H1 (cell line): ENCODE data around the gene ATP2B3. TPM values are rescaled to one million over a fixed set of nuclear protein-coding genes. Genes with fewer than 3 reads are reported as not detected.

ENCODE experiments used
- CTCF ChIA-PET: fragments of 300-600 bp; sonication (Branson Sonifier 250); formaldehyde crosslinking; loops from one replicate; lab custom pipeline; 2021; ENCODE audit not compliant: partially characterized antibody; lab: Charles Lee
- POLR2A ChIA-PET: fragments of 300-600 bp; sonication (Branson Sonifier 250); formaldehyde crosslinking; loops from one replicate; lab custom pipeline; 2021; ENCODE audit warnings: inconsistent platforms; ENCODE audit not compliant: partially characterized antibody; lab: Charles Lee
- DNase-seq, 2 experiments: peaks; one replicate each; pipeline versions ENCODE4 v3.0.0 to v3.0.0-alpha.2; 2010 to 2022; ENCODE audit warnings: low spot score in 2 of 2, low read depth in 1 of 2, mixed read lengths in 1 of 2
- FAIRE-seq: peaks from 2 replicates; lab custom pipeline; 2011; peaks lifted over from hg19 to GRCh38; lab: Jason Lieb, UNC
- H2AFZ ChIP-seq: 2 replicates; pipeline ENCODE4 v1.8.1; 2012; ENCODE audit warnings: low read length, inconsistent platforms
- H2AK5ac ChIP-seq: 2 replicates; pipeline ENCODE4 v1.6.1; 2013; ENCODE audit warnings: low read depth, low read length
- H2BK120ac ChIP-seq: replicated peaks from 2 replicates; pipeline ENCODE3; 2013; ENCODE audit warnings: low read depth, low read length, inconsistent platforms
- H2BK12ac ChIP-seq: 2 replicates; pipeline ENCODE4 v1.6.1; 2013; ENCODE audit warnings: low read depth, low read length
- H2BK15ac ChIP-seq: 2 replicates; pipeline ENCODE4 v1.6.1; 2013; ENCODE audit warnings: low read length
- H2BK20ac ChIP-seq: 2 replicates; pipeline ENCODE4 v1.6.1; 2013; ENCODE audit warnings: low read length
- H2BK5ac ChIP-seq: 2 replicates; pipeline ENCODE4 v1.6.1; 2013; ENCODE audit warnings: low read depth, low read length
- H3K14ac ChIP-seq: 2 replicates; pipeline ENCODE4 v1.6.1; 2013; ENCODE audit warnings: inconsistent platforms; ENCODE audit not compliant: insufficient read length
- H3K18ac ChIP-seq: 2 replicates; pipeline ENCODE4 v1.6.1; 2013; ENCODE audit warnings: low read length; ENCODE audit errors: extremely low read depth
- H3K23ac ChIP-seq: 2 replicates; pipeline ENCODE4 v1.6.1; 2013; ENCODE audit warnings: inconsistent platforms; ENCODE audit not compliant: insufficient read length
- H3K23me2 ChIP-seq: 2 replicates; pipeline ENCODE4 v1.6.1; 2013; ENCODE audit warnings: low read depth, low read length
- H3K27ac ChIP-seq: 2 replicates; pipeline ENCODE4 v1.6.1; 2011; ENCODE audit warnings: low read depth, low read length, inconsistent platforms
- H3K27me3 ChIP-seq, 4 experiments: replicated peaks in 1 of 4; 1 replicate in 1 of 4; 2 replicates in 3 of 4; pipeline versions ENCODE4 v1.6.1 to v1.8.1; 2011 to 2013; ENCODE audit warnings: low read length in 3 of 4, mild to moderate bottlenecking in 3 of 4, inconsistent platforms in 2 of 4, mixed read lengths in 2 of 4, moderate library complexity in 1 of 4; ENCODE audit not compliant: control insufficient read depth in 3 of 4, insufficient read depth in 3 of 4; ENCODE audit errors: extremely low read depth in 1 of 4
- H3K36me3 ChIP-seq, 4 experiments: 2 replicates each; pipeline versions ENCODE4 v1.6.1 to v1.8.1; 2011 to 2013; ENCODE audit warnings: mild to moderate bottlenecking in 4 of 4, low read length in 3 of 4, moderate library complexity in 2 of 4, control low read depth in 1 of 4, inconsistent platforms in 1 of 4; ENCODE audit not compliant: insufficient read depth in 4 of 4, control insufficient read depth in 2 of 4
- H3K4ac ChIP-seq: replicated peaks from 2 replicates; pipeline ENCODE3; 2013; ENCODE audit warnings: low read length, low read depth, mixed read lengths, inconsistent platforms; ENCODE audit not compliant: insufficient read length
- H3K4me1 ChIP-seq, 4 experiments: replicated peaks in 1 of 4; 1 replicate in 1 of 4; 2 replicates in 3 of 4; pipeline versions ENCODE4 v1.6.1 to v1.8.1; 2011 to 2013; ENCODE audit warnings: low read length in 3 of 4, inconsistent platforms in 2 of 4, mixed read lengths in 1 of 4; ENCODE audit not compliant: insufficient read depth in 4 of 4, control insufficient read depth in 3 of 4
- H3K4me2 ChIP-seq, 2 experiments: 2 replicates each; pipeline versions ENCODE4 v1.6.1 to v1.8.1; 2011 to 2013; ENCODE audit warnings: low read depth in 2 of 2, low read length in 2 of 2, control low read depth in 1 of 2, inconsistent platforms in 1 of 2, mild to moderate bottlenecking in 1 of 2; ENCODE audit not compliant: insufficient read depth in 1 of 2
- H3K4me3 ChIP-seq, 4 experiments: fragments of 200-600, 300-600 bp in 1 of 4; sonication (generic), shearing (Covaris generic), sonication (Bioruptor Twin) in 1 of 4; 2 replicates each; pipeline versions ENCODE4 v1.5.1 to v1.8.1; 2011 to 2016; ENCODE audit warnings: low read length in 4 of 4, low read depth in 3 of 4, control low read depth in 2 of 4, inconsistent platforms in 2 of 4, mild to moderate bottlenecking in 2 of 4, mixed read lengths in 1 of 4, moderate library complexity in 1 of 4; ENCODE audit not compliant: insufficient read depth in 2 of 4; ENCODE audit errors: extremely low read depth in 1 of 4
- H3K56ac ChIP-seq: replicated peaks from 2 replicates; pipeline ENCODE3; 2013; ENCODE audit warnings: low read depth, mild to moderate bottlenecking, mixed read lengths, low read length, inconsistent platforms; ENCODE audit not compliant: insufficient read length
- H3K79me1 ChIP-seq: 2 replicates; pipeline ENCODE4 v1.6.1; 2013; ENCODE audit warnings: low read depth, low read length, control low read depth
- H3K79me2 ChIP-seq, 2 experiments: 2 replicates each; pipeline versions ENCODE4 v1.6.1 to v1.8.1; 2012 to 2013; ENCODE audit warnings: low read length in 2 of 2, mild to moderate bottlenecking in 2 of 2, inconsistent platforms in 1 of 2; ENCODE audit not compliant: insufficient read depth in 2 of 2, control insufficient read depth in 1 of 2
- H3K9ac ChIP-seq, 4 experiments: replicated peaks in 1 of 4; 1 replicate in 1 of 4; 2 replicates in 3 of 4; pipeline versions ENCODE4 v1.6.1 to v1.8.1; 2011 to 2013; ENCODE audit warnings: low read depth in 3 of 4, low read length in 3 of 4, control low read depth in 2 of 4, mild to moderate bottlenecking in 2 of 4, moderate library complexity in 2 of 4, inconsistent platforms in 1 of 4; ENCODE audit errors: extremely low read depth in 1 of 4
- H3K9me3 ChIP-seq, 2 experiments: 2 replicates each; pipeline versions ENCODE4 v1.6.1 to v1.8.1; 2012 to 2013; ENCODE audit warnings: mild to moderate bottlenecking in 2 of 2, moderate library complexity in 2 of 2, control low read depth in 1 of 2, inconsistent platforms in 1 of 2, low read depth in 1 of 2, low read length in 1 of 2, mixed read lengths in 1 of 2; ENCODE audit not compliant: insufficient read depth in 2 of 2
- H4K20me1 ChIP-seq, 2 experiments: replicated peaks in 1 of 2; 2 replicates each; pipeline versions ENCODE3 to v1.8.1; 2011 to 2013; ENCODE audit warnings: inconsistent platforms in 2 of 2, low read length in 2 of 2, mild to moderate bottlenecking in 1 of 2; ENCODE audit not compliant: insufficient read depth in 2 of 2, control insufficient read depth in 1 of 2
- H4K5ac ChIP-seq: 2 replicates; pipeline ENCODE4 v1.6.1; 2013; ENCODE audit warnings: low read length, low read depth, mixed read lengths, inconsistent platforms; ENCODE audit not compliant: insufficient read length
- H4K8ac ChIP-seq: 2 replicates; pipeline ENCODE4 v1.8.0; 2013; ENCODE audit warnings: mild to moderate bottlenecking, moderate library complexity, low read length, inconsistent platforms; ENCODE audit not compliant: insufficient read depth; ENCODE audit errors: extremely low read depth
- H4K91ac ChIP-seq: replicated peaks from 2 replicates; pipeline ENCODE3; 2013; ENCODE audit warnings: low read length, mixed read lengths, inconsistent platforms; ENCODE audit not compliant: insufficient read length
- BRCA1 ChIP-seq: IDR thresholded peaks from 2 replicates; pipeline ENCODE4 v1.6.1; 2012; ENCODE audit warnings: low read depth, low read length, improper control_type of control experiment
- CBX8 ChIP-seq: fragments of 300-800, 300-1000 bp; sonication (generic); IDR thresholded peaks from 2 replicates; pipeline ENCODE4 v1.7.1; 2016; ENCODE audit warnings: low read depth, low read length, borderline replicate concordance
- CEBPB ChIP-seq: IDR thresholded peaks from 2 replicates; pipeline ENCODE4 v1.6.1; 2012; ENCODE audit warnings: low read depth, low read length
- CREB1 ChIP-seq: IDR thresholded peaks from 2 replicates; pipeline ENCODE4 v1.6.1; 2012; ENCODE audit warnings: inconsistent platforms
- CTBP2 ChIP-seq: IDR thresholded peaks from 2 replicates; pipeline ENCODE4 v1.7.0; 2011; ENCODE audit warnings: borderline replicate concordance, mild to moderate bottlenecking, moderate library complexity, mixed read lengths, low read length; ENCODE audit not compliant: insufficient read depth, insufficient read length
- HDAC6 ChIP-seq: IDR thresholded peaks from one replicate; pipeline ENCODE4 v1.7.1; 2012; ENCODE audit warnings: low read depth, mild to moderate bottlenecking, inconsistent platforms, low read length, moderate library complexity
- MAFK ChIP-seq: IDR thresholded peaks from 2 replicates; pipeline ENCODE4 v1.6.1; 2012; ENCODE audit warnings: low read depth, mild to moderate bottlenecking, improper control_type of control experiment, low read length
- MAX ChIP-seq: IDR thresholded peaks from 2 replicates; pipeline ENCODE4 v1.6.1; 2012; ENCODE audit warnings: inconsistent platforms
- NANOG ChIP-seq: IDR thresholded peaks from 2 replicates; pipeline ENCODE4 v1.6.1; 2011; ENCODE audit warnings: low read length, low read depth, mild to moderate bottlenecking, inconsistent platforms; ENCODE audit not compliant: insufficient read depth, poor library complexity, severe bottlenecking
- POLR2AphosphoS5 ChIP-seq: IDR thresholded peaks from 2 replicates; pipeline ENCODE4 v1.6.1; 2011; ENCODE audit warnings: low read depth, low read length
- POU5F1 ChIP-seq: IDR thresholded peaks from 2 replicates; pipeline ENCODE4 v1.6.1; 2011; ENCODE audit warnings: low read depth, mild to moderate bottlenecking, low read length, moderate library complexity
- RBBP5 ChIP-seq: IDR thresholded peaks from 2 replicates; pipeline ENCODE4 v1.7.1; 2012; ENCODE audit warnings: low read depth, mild to moderate bottlenecking, inconsistent platforms, low read length, moderate library complexity, borderline replicate concordance
- RFX5 ChIP-seq: IDR thresholded peaks from 2 replicates; pipeline ENCODE4 v1.6.1; 2011; ENCODE audit warnings: low read depth, low read length, improper control_type of control experiment, borderline replicate concordance
- RXRA ChIP-seq: IDR thresholded peaks from 2 replicates; pipeline ENCODE4 v1.6.1; 2011; ENCODE audit warnings: low read depth, mild to moderate bottlenecking, low read length, moderate library complexity; ENCODE audit not compliant: insufficient read depth
- SIRT6 ChIP-seq: IDR thresholded peaks from one replicate; pipeline ENCODE4 v1.7.1; 2012; ENCODE audit warnings: low read length, inconsistent platforms
- SP4 ChIP-seq: IDR thresholded peaks from 2 replicates; pipeline ENCODE4 v1.6.1; 2012; ENCODE audit warnings: low read length, inconsistent platforms
- WGBS, 2 experiments: shearing (Covaris generic) in 1 of 2; methylation state at CpG; one replicate each; pipeline versions ENCODE4 v1.1.6 to v1.1.7; 2013 to 2015; ENCODE audit warnings: low lambda C conversion rate in 2 of 2, mixed read lengths in 2 of 2, inconsistent platforms in 1 of 2, low coverage in 1 of 2, missing lambda C conversion rate in 1 of 2; ENCODE audit not compliant: insufficient replicate concordance in 2 of 2, insufficient coverage in 1 of 2, insufficient read length in 1 of 2; ENCODE audit errors: extremely low coverage in 1 of 2, missing lambda C conversion rate in 1 of 2; 5-methylcytosine and 5-hydroxymethylcytosine counted together
- polyA plus RNA-seq, 7 experiments: library from polyadenylated mRNA; depleted of rRNA in 3 of 7; stranded (reverse) in 5 of 7; unstranded in 2 of 7; fragments of >200 nt in 5 of 7; fragments of 200-250 nt in 2 of 7; gene quantifications; 1 replicate in 5 of 7; 2 replicates in 1 of 7; 4 replicates in 1 of 7; pipeline versions ENCODE4 v1.2.1 to v1.2.3, GENCODE V29; 2011 to 2013; ENCODE audit warnings: missing spikeins in 2 of 7, mixed read lengths in 2 of 7
- total RNA-seq: library from RNA; stranded (reverse); fragmentation: NEBNext Ultra II Directional; extraction: Animal tissue kit (Norgen Biotek cat#: 25700); gene quantifications from 2 replicates; pipeline ENCODE4 v1.2.1, GENCODE V29; 2021

Gene ATP2B3
- total and polyA plus RNA-seq, 2 of the 8 experiments (the other 6 are each of a cell fraction or from before 2014, with no cell fraction given), result 0.14 to 0.19 TPM

- no peak overlapping the region for H2BK15ac ChIP-seq
- H3K9me3 ChIP-seq, result no peaks in the 10 kb centered on the region
- no peaks in the 10 kb centered on the region for H3K27me3 ChIP-seq
- WGBS, 2 experiments, result 95% methylated on average over 7 of the region's 17 CpGs; no CpG with 5 or more reads in 1 of the 2 experiments
- no peak for FAIRE-seq
- no peak overlapping the region for H2BK20ac ChIP-seq
- no peaks in the 10 kb centered on the region for H4K20me1 ChIP-seq
- H3K23me2 ChIP-seq, result no peaks in the 10 kb centered on the region
- H3K9ac ChIP-seq, result no peak overlapping the region
- no peak overlapping the region for H4K91ac ChIP-seq
- H3K27ac ChIP-seq, result no peak overlapping the region
- no peak overlapping the region for H2BK12ac ChIP-seq
- H2BK5ac ChIP-seq, result no peak overlapping the region
- no peak overlapping the region for H3K4me3 ChIP-seq
- ChIA-PET CTCF (interaction anchor here (0.6 to 7.9 kb wide), 17 partner anchors 10 to 121 kb away, joined by 3 to 41 read pairs (median 4); partner anchors contain the start of gene DUSP9), POLR2A (no interaction called here)
- H4K5ac ChIP-seq, result no peak overlapping the region
- no peak overlapping the region for H2BK120ac ChIP-seq
- H4K8ac ChIP-seq, result no peak overlapping the region
- no peaks in the 10 kb centered on the region for H3K79me1 ChIP-seq
- H3K14ac ChIP-seq, result no peak overlapping the region
- DNase-seq, result no peak
- no peak overlapping the region for H2AK5ac ChIP-seq
- no peaks in the 10 kb centered on the region for H3K36me3 ChIP-seq
- no peak overlapping the region for H3K23ac ChIP-seq
- no peak overlapping the region for H3K4me2 ChIP-seq
- H3K56ac ChIP-seq, result no peak overlapping the region
- no peak overlapping the region for H2AFZ ChIP-seq
- H3K4me1 ChIP-seq, result no peaks in the 10 kb centered on the region; a peak in 1 of 7 replicates
- H3K4ac ChIP-seq, result no peak overlapping the region
- no peaks in the 10 kb centered on the region for H3K79me2 ChIP-seq
- H3K18ac ChIP-seq, result no peak overlapping the region
- TF ChIP-seq BRCA1 (no peak), CBX8 (no peak), RXRA (no peak), CEBPB (no peak), RFX5 (no peak), POU5F1 (no peak), MAFK (no peak), SIRT6 (no peak), CREB1 (no peak), POLR2AphosphoS5 (no peak), SP4 (no peak), MAX (no peak), NANOG (no peak), CTBP2 (no peak), HDAC6 (no peak), RBBP5 (no peak)
Measured at GRCh38 chrX:153549231-153549630, 31.8 kb downstream of the ATP2B3 start.
